ENCODE data around the gene ERFL.

GRCh38 chr19:41872775-41873647 is 55.2 kb downstream of the ERFL start:
- no peak for TF ChIP-seq POLR2A (IDR thresholded peaks at IDR 0.05; ENCODE audit: low read depth)
- TF ChIP-seq, protein P1, sequence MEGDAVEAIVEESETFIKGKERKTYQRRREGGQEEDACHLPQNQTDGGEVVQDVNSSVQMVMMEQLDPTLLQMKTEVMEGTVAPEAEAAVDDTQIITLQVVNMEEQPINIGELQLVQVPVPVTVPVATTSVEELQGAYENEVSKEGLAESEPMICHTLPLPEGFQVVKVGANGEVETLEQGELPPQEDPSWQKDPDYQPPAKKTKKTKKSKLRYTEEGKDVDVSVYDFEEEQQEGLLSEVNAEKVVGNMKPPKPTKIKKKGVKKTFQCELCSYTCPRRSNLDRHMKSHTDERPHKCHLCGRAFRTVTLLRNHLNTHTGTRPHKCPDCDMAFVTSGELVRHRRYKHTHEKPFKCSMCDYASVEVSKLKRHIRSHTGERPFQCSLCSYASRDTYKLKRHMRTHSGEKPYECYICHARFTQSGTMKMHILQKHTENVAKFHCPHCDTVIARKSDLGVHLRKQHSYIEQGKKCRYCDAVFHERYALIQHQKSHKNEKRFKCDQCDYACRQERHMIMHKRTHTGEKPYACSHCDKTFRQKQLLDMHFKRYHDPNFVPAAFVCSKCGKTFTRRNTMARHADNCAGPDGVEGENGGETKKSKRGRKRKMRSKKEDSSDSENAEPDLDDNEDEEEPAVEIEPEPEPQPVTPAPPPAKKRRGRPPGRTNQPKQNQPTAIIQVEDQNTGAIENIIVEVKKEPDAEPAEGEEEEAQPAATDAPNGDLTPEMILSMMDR (IDR thresholded peaks at IDR 0.05): peak; percentile 34 to 61 (median 44)

Measured in esophagus muscularis mucosa (tissue), 3 donors.